ENCODE data around the gene POLR2L. TPM values are rescaled to one million over a fixed set of nuclear protein-coding genes. Genes with fewer than 3 reads are reported as not detected.

Gene POLR2L
- polyA plus RNA-seq, 1 donor = 87.5 TPM

GRCh38 chr11:831961-832528, 10.3 kb downstream of the POLR2L start:
- peaks cover 17% of the 10 kb centered on the region for H3K36me3 ChIP-seq (ENCODE audit: control insufficient read depth, insufficient read depth, low read length)
- peak overlapping the region; percentile 39 for H3K27ac ChIP-seq (ENCODE audit: low read length)
- peak overlapping the region; percentile 52 for H3K4me3 ChIP-seq (ENCODE audit: low read length)
- peaks cover 45% of the 10 kb centered on the region for H3K27me3 ChIP-seq (ENCODE audit: control insufficient read depth, insufficient read depth, low read length)
- no peak for DNase-seq
- H3K9me3 ChIP-seq (ENCODE audit: control insufficient read depth, low read depth, low read length) = no peaks in the 10 kb centered on the region
- no CpG with 5 or more reads among the region's 23 CpGs for WGBS (ENCODE audit: insufficient coverage, low lambda C conversion rate)
- peaks cover 69% of the 10 kb centered on the region for H3K4me1 ChIP-seq (ENCODE audit: control insufficient read depth, insufficient read depth, low read length)

GRCh38 chr11:831118-831864, 11.0 kb downstream of the POLR2L start:
- no peak for DNase-seq
- H3K9me3 ChIP-seq (ENCODE audit: control insufficient read depth, low read depth, low read length) = no peaks in the 10 kb centered on the region
- H3K27ac ChIP-seq (ENCODE audit: low read length) = no peak overlapping the region
- WGBS (ENCODE audit: insufficient coverage, low lambda C conversion rate) = no CpG with 5 or more reads among the region's 31 CpGs
- peaks cover 9% of the 10 kb centered on the region for H3K36me3 ChIP-seq (ENCODE audit: control insufficient read depth, insufficient read depth, low read length)
- peaks cover 49% of the 10 kb centered on the region for H3K27me3 ChIP-seq (ENCODE audit: control insufficient read depth, insufficient read depth, low read length)
- peaks cover 65% of the 10 kb centered on the region for H3K4me1 ChIP-seq (ENCODE audit: control insufficient read depth, insufficient read depth, low read length)
- no peak overlapping the region for H3K4me3 ChIP-seq (ENCODE audit: low read length)

GRCh38 chr11:830295-831117, 11.8 kb downstream of the POLR2L start:
- DNase-seq = peak; percentile 79 to 86
- Histone ChIP-seq H3K27me3 (ENCODE audit: control insufficient read depth, insufficient read depth, low read length) (peaks cover 54% of the 10 kb centered on the region), H3K36me3 (ENCODE audit: control insufficient read depth, insufficient read depth, low read length) (peaks cover 3% of the 10 kb centered on the region), H3K4me3 (ENCODE audit: low read length) (peak overlapping the region; percentile 45), H3K27ac (ENCODE audit: low read length) (no peak overlapping the region), H3K4me1 (ENCODE audit: control insufficient read depth, insufficient read depth, low read length) (peaks cover 68% of the 10 kb centered on the region), H3K9me3 (ENCODE audit: control insufficient read depth, low read depth, low read length) (no peaks in the 10 kb centered on the region)
- WGBS (ENCODE audit: insufficient coverage, low lambda C conversion rate) = no CpG with 5 or more reads among the region's 78 CpGs

GRCh38 chr11:829847-830294, 12.5 kb downstream of the POLR2L start:
- Histone ChIP-seq H3K27ac (ENCODE audit: low read length) (no peak overlapping the region), H3K27me3 (ENCODE audit: control insufficient read depth, insufficient read depth, low read length) (peaks cover 55% of the 10 kb centered on the region), H3K4me1 (ENCODE audit: control insufficient read depth, insufficient read depth, low read length) (peaks cover 70% of the 10 kb centered on the region), H3K36me3 (ENCODE audit: control insufficient read depth, insufficient read depth, low read length) (peaks cover 7% of the 10 kb centered on the region), H3K9me3 (ENCODE audit: control insufficient read depth, low read depth, low read length) (no peaks in the 10 kb centered on the region), H3K4me3 (ENCODE audit: low read length) (peak overlapping the region; percentile 45)
- no CpG with 5 or more reads among the region's 39 CpGs for WGBS (ENCODE audit: insufficient coverage, low lambda C conversion rate)
- no peak for DNase-seq

DNA sequence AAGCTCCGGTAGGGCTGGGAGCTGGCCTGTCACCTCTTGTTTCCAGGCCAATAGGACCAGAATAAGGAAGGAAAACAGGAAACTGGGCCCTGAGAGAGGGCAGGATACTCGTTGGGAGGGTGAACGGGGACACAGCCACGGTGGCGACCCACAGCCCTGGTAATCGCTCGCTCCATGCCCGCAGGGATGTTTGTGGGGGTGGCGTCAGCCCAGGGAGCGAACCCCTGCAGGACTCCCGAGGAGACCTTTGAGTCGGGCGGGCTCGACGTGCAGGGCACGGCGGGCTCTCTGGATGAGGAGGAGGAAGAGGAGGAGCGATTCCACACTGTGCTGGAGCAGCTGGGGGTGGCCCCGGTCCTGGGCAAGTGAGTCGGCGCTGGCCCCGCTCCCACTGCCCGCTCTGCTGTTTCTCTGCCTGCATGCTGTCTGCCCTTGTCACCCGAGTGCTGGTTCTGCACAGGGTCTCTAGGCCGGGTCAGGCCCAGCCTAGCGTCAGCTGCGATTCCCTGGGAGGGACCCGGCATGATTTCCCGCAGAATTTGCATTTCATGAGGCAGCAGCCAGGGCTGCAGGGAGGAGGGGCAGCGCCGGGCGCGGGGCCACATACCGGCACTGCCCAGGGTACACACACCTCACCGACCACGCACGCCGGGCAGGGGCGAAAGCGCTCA, 13.0 kb downstream of the POLR2L start:
- Histone ChIP-seq H3K36me3 (ENCODE audit: control insufficient read depth, insufficient read depth, low read length) (peaks cover 9% of the 10 kb centered on the region), H3K9me3 (ENCODE audit: control insufficient read depth, low read depth, low read length) (no peaks in the 10 kb centered on the region), H3K4me3 (ENCODE audit: low read length) (peak overlapping the region; percentile 45), H3K27me3 (ENCODE audit: control insufficient read depth, insufficient read depth, low read length) (peaks cover 55% of the 10 kb centered on the region), H3K4me1 (ENCODE audit: control insufficient read depth, insufficient read depth, low read length) (peaks cover 66% of the 10 kb centered on the region), H3K27ac (ENCODE audit: low read length) (peak overlapping the region; percentile 98)
- no CpG with 5 or more reads among the region's 40 CpGs for WGBS (ENCODE audit: insufficient coverage, low lambda C conversion rate)
- peak in 1 of 2 donors; percentile 64 for DNase-seq

DNA sequence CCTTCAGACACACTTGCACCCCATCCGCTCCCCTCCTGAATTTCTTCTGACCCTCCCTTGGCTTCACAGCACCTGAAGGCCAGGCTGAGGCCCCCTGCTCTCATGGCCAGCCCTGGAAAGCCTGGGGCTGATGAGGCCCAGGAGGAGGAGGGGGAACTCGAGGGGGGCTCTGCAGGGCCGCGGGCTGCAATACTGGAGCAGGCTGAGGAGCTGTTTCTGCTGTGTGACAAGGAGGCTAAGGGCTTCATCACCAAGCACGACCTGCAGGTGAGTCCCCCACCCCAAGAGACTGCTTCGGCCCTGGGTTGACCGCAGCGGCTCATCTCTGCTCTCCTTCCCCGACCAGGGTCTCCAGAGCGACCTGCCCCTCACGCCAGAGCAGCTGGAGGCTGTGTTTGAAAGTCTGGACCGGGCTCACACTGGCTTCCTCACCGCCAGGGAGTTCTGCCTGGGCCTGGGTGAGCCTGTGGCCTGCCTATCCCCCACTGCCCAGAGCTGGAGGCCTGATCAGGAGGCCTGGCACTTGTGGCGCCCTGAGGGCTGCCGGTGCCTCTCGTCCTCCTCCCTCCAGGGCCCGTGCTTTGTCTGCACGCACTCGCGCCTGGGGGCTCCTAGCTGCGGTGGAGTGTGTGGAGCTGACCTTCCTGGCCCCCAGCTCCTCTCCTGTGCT, 13.7 kb downstream of the POLR2L start:
- no CpG with 5 or more reads among the region's 21 CpGs for WGBS (ENCODE audit: insufficient coverage, low lambda C conversion rate)
- H3K4me3 ChIP-seq (ENCODE audit: low read length) = no peak overlapping the region
- no peak for DNase-seq
- H3K9me3 ChIP-seq (ENCODE audit: control insufficient read depth, low read depth, low read length) = no peaks in the 10 kb centered on the region
- H3K36me3 ChIP-seq (ENCODE audit: control insufficient read depth, insufficient read depth, low read length) = peaks cover 15% of the 10 kb centered on the region
- peaks cover 55% of the 10 kb centered on the region for H3K27me3 ChIP-seq (ENCODE audit: control insufficient read depth, insufficient read depth, low read length)
- H3K4me1 ChIP-seq (ENCODE audit: control insufficient read depth, insufficient read depth, low read length) = peaks cover 68% of the 10 kb centered on the region
- H3K27ac ChIP-seq (ENCODE audit: low read length) = peak overlapping the region; percentile 98

GRCh38 chr11:827897-828192, 14.5 kb downstream of the POLR2L start, which contains the start of gene CRACR2B:
CRACR2B (plus strand) TSS chr11:827919; CDS start chr11:828608, 689 bp downstream.
- H3K27me3 ChIP-seq (ENCODE audit: control insufficient read depth, insufficient read depth, low read length) = peaks cover 55% of the 10 kb centered on the region
- H3K27ac ChIP-seq (ENCODE audit: low read length) = peak within 1 kb of the TSS; percentile 98
- peaks cover 20% of the 10 kb centered on the region for H3K36me3 ChIP-seq (ENCODE audit: control insufficient read depth, insufficient read depth, low read length)
- peak within 1 kb of the TSS; percentile 57 for H3K4me3 ChIP-seq (ENCODE audit: low read length)
- WGBS (ENCODE audit: insufficient coverage, low lambda C conversion rate) = no CpG with 5 or more reads among the region's 5 CpGs
- DNase-seq = peak; percentile 81 to 92
- peaks cover 68% of the 10 kb centered on the region for H3K4me1 ChIP-seq (ENCODE audit: control insufficient read depth, insufficient read depth, low read length)
- H3K9me3 ChIP-seq (ENCODE audit: control insufficient read depth, low read depth, low read length) = no peaks in the 10 kb centered on the region

GRCh38 chr11:827146-827896, 15.0 kb downstream of the POLR2L start:
- Histone ChIP-seq H3K27ac (ENCODE audit: low read length) (peak overlapping the region; percentile 98), H3K4me3 (ENCODE audit: low read length) (peak overlapping the region; percentile 57), H3K36me3 (ENCODE audit: control insufficient read depth, insufficient read depth, low read length) (peaks cover 23% of the 10 kb centered on the region), H3K9me3 (ENCODE audit: control insufficient read depth, low read depth, low read length) (no peaks in the 10 kb centered on the region), H3K27me3 (ENCODE audit: control insufficient read depth, insufficient read depth, low read length) (peaks cover 54% of the 10 kb centered on the region), H3K4me1 (ENCODE audit: control insufficient read depth, insufficient read depth, low read length) (peaks cover 66% of the 10 kb centered on the region)
- DNase-seq = peak in 1 of 2 donors; percentile 87
- no CpG with 5 or more reads among the region's 66 CpGs for WGBS (ENCODE audit: insufficient coverage, low lambda C conversion rate)

DNA sequence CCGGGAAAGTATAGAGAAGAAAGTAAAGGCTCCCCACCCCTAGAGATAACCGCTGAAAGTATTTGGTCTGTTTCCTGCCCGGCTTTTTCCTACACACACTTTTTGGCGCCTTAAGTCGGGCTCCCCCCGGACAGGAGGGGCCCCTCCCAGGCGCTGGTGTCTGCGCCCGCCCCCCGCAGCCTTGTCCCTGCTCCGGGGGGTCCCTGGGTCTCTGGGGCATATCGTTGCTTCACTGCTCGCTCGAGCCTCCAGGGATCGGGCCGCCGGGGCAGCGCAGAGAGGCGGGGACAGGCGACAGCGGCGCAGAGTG, 15.5 kb downstream of the POLR2L start:
- WGBS (ENCODE audit: insufficient coverage, low lambda C conversion rate) = 0% methylated on average over 1 of the region's 22 CpGs
- H3K4me1 ChIP-seq (ENCODE audit: control insufficient read depth, insufficient read depth, low read length) = peaks cover 65% of the 10 kb centered on the region

More for the DNA sequence above, 15.5 kb downstream of the POLR2L start:
- Histone ChIP-seq H3K36me3 (ENCODE audit: control insufficient read depth, insufficient read depth, low read length) (peaks cover 29% of the 10 kb centered on the region), H3K27ac (ENCODE audit: low read length) (peak overlapping the region; percentile 98), H3K27me3 (ENCODE audit: control insufficient read depth, insufficient read depth, low read length) (peaks cover 49% of the 10 kb centered on the region), H3K9me3 (ENCODE audit: control insufficient read depth, low read depth, low read length) (no peaks in the 10 kb centered on the region), H3K4me3 (ENCODE audit: low read length) (peak overlapping the region; percentile 57)
- DNase-seq = no peak

All from large intestine (tissue), 3 donors.